ENCODE measurements around the gene EFCAB11.

DNA sequence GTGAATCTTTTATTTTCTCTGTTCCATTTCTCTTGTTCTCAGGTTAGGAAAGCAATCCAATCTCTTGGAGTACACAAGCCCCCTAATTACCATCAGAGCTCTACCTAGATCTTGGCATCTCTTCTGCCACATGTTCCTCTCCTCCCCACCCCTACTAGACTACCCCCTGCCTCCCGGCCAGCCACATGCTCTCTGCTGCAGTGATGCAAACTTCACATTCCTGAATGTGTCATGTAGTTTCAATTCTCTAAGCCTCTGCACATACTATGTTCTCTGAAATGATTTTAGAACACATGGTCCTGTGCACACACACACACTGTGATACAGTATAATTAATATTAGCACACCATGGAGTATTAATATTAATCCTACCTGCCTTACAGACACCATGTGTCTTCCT is 104.6 kb downstream of the EFCAB11 start:
- TF ChIP-seq CREB1 (IDR thresholded peaks at IDR 0.05; ENCODE audit: low read depth) (no peak), FOXM1 (IDR thresholded peaks at IDR 0.05; ENCODE audit: borderline replicate concordance, low read depth) (no peak), NFIC (IDR thresholded peaks at IDR 0.05) (no peak), ZBTB7A (IDR thresholded peaks at IDR 0.05; ENCODE audit: low read depth) (no peak), EP300 (IDR thresholded peaks at IDR 0.05; ENCODE audit: borderline replicate concordance) (no peak)
- TF ChIP-seq, protein P1, sequence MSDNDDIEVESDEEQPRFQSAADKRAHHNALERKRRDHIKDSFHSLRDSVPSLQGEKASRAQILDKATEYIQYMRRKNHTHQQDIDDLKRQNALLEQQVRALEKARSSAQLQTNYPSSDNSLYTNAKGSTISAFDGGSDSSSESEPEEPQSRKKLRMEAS (IDR thresholded peaks at IDR 0.05), result no peak
- TF ChIP-seq, protein P2, sequence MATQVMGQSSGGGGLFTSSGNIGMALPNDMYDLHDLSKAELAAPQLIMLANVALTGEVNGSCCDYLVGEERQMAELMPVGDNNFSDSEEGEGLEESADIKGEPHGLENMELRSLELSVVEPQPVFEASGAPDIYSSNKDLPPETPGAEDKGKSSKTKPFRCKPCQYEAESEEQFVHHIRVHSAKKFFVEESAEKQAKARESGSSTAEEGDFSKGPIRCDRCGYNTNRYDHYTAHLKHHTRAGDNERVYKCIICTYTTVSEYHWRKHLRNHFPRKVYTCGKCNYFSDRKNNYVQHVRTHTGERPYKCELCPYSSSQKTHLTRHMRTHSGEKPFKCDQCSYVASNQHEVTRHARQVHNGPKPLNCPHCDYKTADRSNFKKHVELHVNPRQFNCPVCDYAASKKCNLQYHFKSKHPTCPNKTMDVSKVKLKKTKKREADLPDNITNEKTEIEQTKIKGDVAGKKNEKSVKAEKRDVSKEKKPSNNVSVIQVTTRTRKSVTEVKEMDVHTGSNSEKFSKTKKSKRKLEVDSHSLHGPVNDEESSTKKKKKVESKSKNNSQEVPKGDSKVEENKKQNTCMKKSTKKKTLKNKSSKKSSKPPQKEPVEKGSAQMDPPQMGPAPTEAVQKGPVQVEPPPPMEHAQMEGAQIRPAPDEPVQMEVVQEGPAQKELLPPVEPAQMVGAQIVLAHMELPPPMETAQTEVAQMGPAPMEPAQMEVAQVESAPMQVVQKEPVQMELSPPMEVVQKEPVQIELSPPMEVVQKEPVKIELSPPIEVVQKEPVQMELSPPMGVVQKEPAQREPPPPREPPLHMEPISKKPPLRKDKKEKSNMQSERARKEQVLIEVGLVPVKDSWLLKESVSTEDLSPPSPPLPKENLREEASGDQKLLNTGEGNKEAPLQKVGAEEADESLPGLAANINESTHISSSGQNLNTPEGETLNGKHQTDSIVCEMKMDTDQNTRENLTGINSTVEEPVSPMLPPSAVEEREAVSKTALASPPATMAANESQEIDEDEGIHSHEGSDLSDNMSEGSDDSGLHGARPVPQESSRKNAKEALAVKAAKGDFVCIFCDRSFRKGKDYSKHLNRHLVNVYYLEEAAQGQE (IDR thresholded peaks at IDR 0.05; ENCODE audit: low read depth), result no peak
